GM23248 (cell line): ENCODE data around the gene EMILIN2.
"Not testable (repeated sequence)": the region's sequence is repeated elsewhere in the genome, so short reads cannot be mapped to it uniquely, and the experiment has no call there.

Experiments
- EZH2 ChIP-seq: fragments of 200-600 bp; sonication (generic); IDR thresholded peaks from 2 replicates; pipeline ENCODE4 v1.6.1; 2018; ENCODE audit warnings: antibody characterized with exemption, mild to moderate bottlenecking; ENCODE audit not compliant: insufficient read depth, poor library complexity, severe bottlenecking
- EZH2phosphoT487 ChIP-seq: fragments of 200-600 bp; sonication (generic); IDR thresholded peaks from 2 replicates; pipeline ENCODE4 v1.6.1; 2018; ENCODE audit warnings: antibody characterized with exemption, moderate library complexity, mild to moderate bottlenecking, low read depth; ENCODE audit not compliant: insufficient read depth

- not testable (repeated sequence) for TF ChIP-seq EZH2, EZH2phosphoT487
These were observed 9.5 kb upstream of the EMILIN2 start for GRCh38 chr18:2837290-2837689.
